A673 (cell line): ENCODE measurements around the gene HNRNPM.

Experiments used
- CTCF ChIP-seq: fragments of 300-800, 200-600 bp; sonication (generic); conservative IDR thresholded peaks from 2 replicates; pipeline ENCODE4 v1.5.1; 2017; ENCODE audit warnings: low read depth, mild to moderate bottlenecking, antibody characterized with exemption, low read length, moderate library complexity, mixed read lengths
- EZH2 ChIP-seq: fragments of 200-600 bp; sonication (generic); IDR thresholded peaks from 2 replicates; pipeline ENCODE4 v1.6.1; 2017; ENCODE audit warnings: borderline replicate concordance, low read depth, mild to moderate bottlenecking, mixed read lengths, antibody characterized with exemption, low read length; ENCODE audit not compliant: poor library complexity, severe bottlenecking

- TF ChIP-seq CTCF (no peak), EZH2 (no peak)
Observed at GRCh38 chr19:8530061-8530679, 85.4 kb downstream of the HNRNPM start.
